HG03066 (cell line): Measurements from ENCODE around the gene SGK1.

ENCODE experiments used
- ATAC-seq: cut with Tn5 transposase; IDR thresholded peaks from one replicate; pipeline ENCODE4 v1.9.1; 2021; ENCODE audit warnings: low read depth; ENCODE audit not compliant: unreplicated experiment

SGK1 gene

GRCh38 chr6:134146268-134147033 lies 171.5 kb downstream of the SGK1 start:
- no peak for ATAC-seq

- ATAC-seq = no peak
Measured at GRCh38 chr6:134145786-134146185, 172.1 kb downstream of the SGK1 start.

- ATAC-seq = no peak
Measured at GRCh38 chr6:134138226-134138975, 179.5 kb downstream of the SGK1 start.

GRCh38 chr6:134134654-134135053 lies 183.3 kb downstream of the SGK1 start:
- ATAC-seq = no peak

GRCh38 chr6:134132494-134133141 lies 185.3 kb downstream of the SGK1 start:
- no peak for ATAC-seq

GRCh38 chr6:134131530-134132139 lies 186.3 kb downstream of the SGK1 start:
- ATAC-seq = no peak

GRCh38 chr6:134128146-134128545 lies 189.8 kb downstream of the SGK1 start:
- no peak for ATAC-seq

- ATAC-seq = no peak
Measured at GRCh38 chr6:134123666-134124208, 194.2 kb downstream of the SGK1 start.

GRCh38 chr6:134122775-134123174 lies 195.1 kb downstream of the SGK1 start:
- ATAC-seq = no peak

- ATAC-seq = no peak
Measured at GRCh38 chr6:134119486-134119885, 198.4 kb downstream of the SGK1 start.
